ENCODE data around the gene CPB2.

Gene CPB2

DNA sequence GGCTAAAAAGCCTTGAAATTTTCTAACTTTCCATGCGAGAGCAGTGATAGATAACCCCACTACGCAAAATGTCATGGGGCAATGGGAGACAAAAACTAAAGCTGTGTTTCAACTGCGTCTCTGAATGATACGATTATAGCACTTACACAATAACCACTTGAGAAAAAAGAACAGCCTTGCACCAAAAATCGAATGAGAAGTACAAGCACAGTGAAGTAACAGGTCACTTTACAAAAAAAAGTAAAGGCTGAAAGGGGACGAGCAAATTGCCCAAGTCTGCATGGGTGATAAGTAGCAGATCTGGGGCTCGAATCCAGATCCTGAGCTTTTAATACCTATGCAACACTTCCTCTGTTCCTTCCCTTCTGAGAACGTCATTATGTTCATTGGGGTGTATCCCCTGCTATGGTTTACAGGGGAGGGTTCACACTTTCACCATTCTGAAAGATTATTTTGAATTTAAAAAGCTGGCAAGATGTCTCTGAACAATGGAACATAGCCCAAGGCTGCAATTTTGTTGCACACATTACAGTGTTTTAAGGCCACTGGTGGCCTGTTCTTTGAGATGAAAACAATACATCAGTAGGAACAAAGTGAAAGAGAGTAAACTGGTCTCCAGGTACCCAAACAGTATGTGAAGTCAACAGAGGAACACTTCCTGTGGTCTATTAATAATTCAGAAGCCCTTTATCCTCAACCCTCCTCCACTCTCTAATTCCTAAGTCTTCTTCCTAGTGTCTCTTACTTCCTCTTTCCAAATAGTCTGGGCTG, 3.2 kb downstream of the CPB2 start:
- Histone ChIP-seq H3K4me3 (ENCODE audit: low read length) (no peak overlapping the region), H3K9me3 (ENCODE audit: low read length) (no peaks in the 10 kb centered on the region), H3K36me3 (ENCODE audit: insufficient read depth, low read length) (no peaks in the 10 kb centered on the region), H2AFZ (ENCODE audit: low read depth, low read length) (no peak overlapping the region), H3K27me3 (ENCODE audit: insufficient read depth, low read length) (no peaks in the 10 kb centered on the region), H3K4me1 (ENCODE audit: insufficient read depth, low read length) (no peaks in the 10 kb centered on the region)

DNA sequence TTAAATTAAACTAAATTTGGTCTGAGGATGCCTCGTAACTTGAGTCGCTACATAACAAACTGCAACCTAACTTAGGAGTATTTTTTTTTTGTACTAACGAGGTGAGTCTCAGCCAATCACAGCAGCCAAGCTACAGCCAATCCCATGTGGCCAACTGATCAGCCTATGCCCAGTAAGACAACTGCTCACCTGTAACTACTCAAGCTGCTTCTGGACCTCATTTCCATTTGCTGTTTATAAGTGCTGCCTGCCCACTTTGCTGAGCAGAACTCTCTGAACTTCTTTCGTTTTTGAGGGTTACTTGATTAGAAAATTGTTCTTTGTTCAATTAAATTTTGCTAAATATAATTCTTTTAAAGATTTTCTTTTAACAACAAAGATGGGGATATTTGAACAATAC, 3.8 kb downstream of the CPB2 start:
- Histone ChIP-seq H3K4me3 (ENCODE audit: low read length) (no peak overlapping the region), H3K4me1 (ENCODE audit: insufficient read depth, low read length) (no peaks in the 10 kb centered on the region), H3K27me3 (ENCODE audit: insufficient read depth, low read length) (no peaks in the 10 kb centered on the region), H3K9me3 (ENCODE audit: low read length) (no peaks in the 10 kb centered on the region), H3K36me3 (ENCODE audit: insufficient read depth, low read length) (no peaks in the 10 kb centered on the region), H2AFZ (ENCODE audit: low read depth, low read length) (no peak overlapping the region)

DNA sequence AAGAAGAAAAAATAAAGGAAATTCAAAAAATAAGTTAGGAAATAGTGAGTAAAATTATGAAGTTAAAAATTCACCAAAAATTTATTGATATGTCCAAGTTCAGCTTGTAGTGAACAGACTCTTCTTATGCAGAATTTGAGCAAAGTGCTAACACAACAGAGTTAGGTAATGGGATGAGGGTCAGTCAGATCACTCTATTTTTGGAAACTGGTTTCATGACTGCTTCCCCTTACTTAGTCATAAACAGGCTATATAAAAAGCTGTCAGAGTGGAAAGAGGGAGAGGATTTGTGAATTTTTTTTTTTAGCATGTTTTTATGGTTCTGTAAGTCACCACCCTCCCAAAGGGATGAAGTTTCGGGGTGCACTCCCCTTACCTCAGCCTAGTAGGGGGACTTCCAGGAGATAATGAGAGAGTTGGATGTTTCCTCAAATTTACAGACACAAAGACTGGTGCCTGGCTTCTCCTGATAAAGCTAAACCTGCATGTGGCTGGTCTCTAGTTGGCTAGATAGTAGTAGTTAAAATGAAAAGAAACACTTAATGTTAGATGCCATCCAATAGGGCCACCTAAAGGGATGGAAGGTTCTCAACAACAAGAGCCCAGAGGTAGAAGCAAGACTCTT, 4.5 kb downstream of the CPB2 start:
- no peak overlapping the region for H2AFZ ChIP-seq (ENCODE audit: low read depth, low read length)
- H3K27me3 ChIP-seq (ENCODE audit: insufficient read depth, low read length) = no peaks in the 10 kb centered on the region
- H3K9me3 ChIP-seq (ENCODE audit: low read length) = no peaks in the 10 kb centered on the region
- no peaks in the 10 kb centered on the region for H3K36me3 ChIP-seq (ENCODE audit: insufficient read depth, low read length)
- H3K4me1 ChIP-seq (ENCODE audit: insufficient read depth, low read length) = no peaks in the 10 kb centered on the region
- no peak overlapping the region for H3K4me3 ChIP-seq (ENCODE audit: low read length)

DNA sequence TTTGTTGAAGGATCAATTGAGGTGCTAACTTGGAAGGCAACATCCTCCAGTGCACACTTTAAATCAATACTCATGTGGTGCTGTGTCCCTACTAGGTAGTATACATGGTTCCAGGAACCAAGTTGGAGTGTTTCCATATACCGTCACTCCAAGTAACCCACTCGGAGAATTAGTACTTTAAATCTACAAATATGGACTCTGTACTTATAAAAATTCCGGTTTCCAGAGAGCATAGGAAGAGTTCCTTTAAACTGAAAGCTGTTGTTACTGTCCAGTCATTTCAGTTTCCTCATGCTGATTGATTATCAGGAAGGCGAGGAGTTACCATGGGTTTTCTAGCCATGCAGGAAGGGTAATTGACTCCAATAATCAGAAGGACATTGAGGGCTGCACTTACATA, 7.2 kb downstream of the CPB2 start:
- no peak overlapping the region for H2AFZ ChIP-seq (ENCODE audit: low read depth, low read length)
- no peaks in the 10 kb centered on the region for H3K36me3 ChIP-seq (ENCODE audit: insufficient read depth, low read length)
- H3K9me3 ChIP-seq (ENCODE audit: low read length) = no peaks in the 10 kb centered on the region
- no peak overlapping the region for H3K4me3 ChIP-seq (ENCODE audit: low read length)
- no peaks in the 10 kb centered on the region for H3K4me1 ChIP-seq (ENCODE audit: insufficient read depth, low read length)
- no peaks in the 10 kb centered on the region for H3K27me3 ChIP-seq (ENCODE audit: insufficient read depth, low read length)

DNA sequence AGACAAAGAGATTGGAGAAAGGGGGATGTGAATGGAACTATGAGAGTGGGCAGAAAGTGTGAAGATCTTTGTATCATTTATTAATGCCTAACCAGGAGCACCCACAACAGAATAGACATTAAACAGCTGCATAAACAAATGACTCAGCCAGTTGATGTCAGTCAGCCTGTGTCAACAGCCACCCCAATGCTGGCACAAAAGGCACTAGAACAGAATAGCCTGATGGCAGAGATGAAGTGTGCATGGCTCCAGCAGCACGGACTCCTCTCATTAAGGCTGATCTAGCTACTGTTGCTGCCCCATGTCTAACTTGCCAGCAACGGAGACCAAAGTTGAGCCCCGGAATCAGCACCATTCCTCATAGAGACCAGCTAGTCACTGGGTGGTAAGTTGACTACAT, 7.8 kb downstream of the CPB2 start:
- H3K9me3 ChIP-seq (ENCODE audit: low read length) = no peaks in the 10 kb centered on the region
- no peaks in the 10 kb centered on the region for H3K36me3 ChIP-seq (ENCODE audit: insufficient read depth, low read length)
- H3K27me3 ChIP-seq (ENCODE audit: insufficient read depth, low read length) = no peaks in the 10 kb centered on the region
- H2AFZ ChIP-seq (ENCODE audit: low read depth, low read length) = no peak overlapping the region
- no peak overlapping the region for H3K4me3 ChIP-seq (ENCODE audit: low read length)
- H3K4me1 ChIP-seq (ENCODE audit: insufficient read depth, low read length) = no peaks in the 10 kb centered on the region

DNA sequence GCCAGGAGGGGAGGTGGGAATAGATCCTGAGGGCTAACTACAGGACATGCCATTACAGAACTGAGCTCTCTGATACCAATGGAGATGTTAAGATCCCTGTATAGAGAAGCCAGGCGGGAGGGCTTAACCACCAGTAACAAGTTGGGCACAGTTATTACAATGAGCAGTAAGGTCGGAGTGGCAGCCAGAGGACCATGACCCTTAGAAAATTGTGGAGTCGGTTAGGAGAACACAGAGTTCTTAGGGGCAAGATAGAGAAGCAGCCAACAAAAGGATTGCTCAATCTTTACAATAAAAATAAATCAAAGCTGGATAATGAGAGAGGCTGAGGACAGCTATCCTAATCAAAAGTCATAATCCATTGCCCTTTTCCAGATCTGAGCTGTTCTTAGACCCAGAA, 10.4 kb downstream of the CPB2 start:
- H3K27me3 ChIP-seq (ENCODE audit: insufficient read depth, low read length) = no peaks in the 10 kb centered on the region
- no peaks in the 10 kb centered on the region for H3K4me1 ChIP-seq (ENCODE audit: insufficient read depth, low read length)
- H3K9me3 ChIP-seq (ENCODE audit: low read length) = no peaks in the 10 kb centered on the region
- H2AFZ ChIP-seq (ENCODE audit: low read depth, low read length) = no peak overlapping the region
- H3K4me3 ChIP-seq (ENCODE audit: low read length) = no peak overlapping the region
- no peaks in the 10 kb centered on the region for H3K36me3 ChIP-seq (ENCODE audit: insufficient read depth, low read length)

DNA sequence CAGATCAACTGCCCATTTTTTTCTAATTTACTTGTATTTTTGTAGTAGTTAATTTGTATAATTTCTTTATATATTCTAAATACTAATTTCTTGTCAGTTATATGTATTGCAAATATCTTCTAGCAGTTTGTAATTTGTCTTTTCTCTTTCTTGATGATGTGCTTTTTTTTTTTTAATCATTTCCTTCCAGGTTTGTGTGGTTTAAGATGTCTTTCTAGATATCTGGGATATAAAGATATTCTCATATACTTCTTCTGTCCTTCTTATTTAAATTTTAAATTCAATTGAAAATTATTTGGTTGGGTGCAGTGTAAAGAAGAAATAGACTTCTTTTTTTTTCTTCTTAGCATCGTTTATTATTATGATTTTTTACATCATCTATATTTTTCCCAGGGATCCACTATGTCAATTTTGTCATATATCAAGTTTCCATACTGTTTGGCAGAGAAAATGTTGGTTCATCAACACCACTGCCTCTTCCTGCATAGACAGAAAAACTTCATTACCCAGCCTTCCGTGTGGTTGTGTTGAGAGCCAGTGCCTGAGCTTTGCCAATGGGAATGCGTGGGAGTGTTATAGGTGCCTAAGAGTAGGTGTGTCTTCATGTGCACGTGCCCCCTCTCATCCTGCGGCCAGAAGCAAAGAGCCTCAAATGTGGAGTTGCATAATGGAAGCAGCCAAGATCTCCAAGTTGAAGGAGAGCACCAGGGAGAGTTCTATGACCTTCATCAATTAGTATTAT, 15.8 kb downstream of the CPB2 start:
- Histone ChIP-seq H3K9me3 (ENCODE audit: low read length) (no peaks in the 10 kb centered on the region), H3K27me3 (ENCODE audit: insufficient read depth, low read length) (no peaks in the 10 kb centered on the region), H3K4me1 (ENCODE audit: insufficient read depth, low read length) (no peaks in the 10 kb centered on the region), H2AFZ (ENCODE audit: low read depth, low read length) (no peak overlapping the region), H3K36me3 (ENCODE audit: insufficient read depth, low read length) (no peaks in the 10 kb centered on the region), H3K4me3 (ENCODE audit: low read length) (no peak overlapping the region)

DNA sequence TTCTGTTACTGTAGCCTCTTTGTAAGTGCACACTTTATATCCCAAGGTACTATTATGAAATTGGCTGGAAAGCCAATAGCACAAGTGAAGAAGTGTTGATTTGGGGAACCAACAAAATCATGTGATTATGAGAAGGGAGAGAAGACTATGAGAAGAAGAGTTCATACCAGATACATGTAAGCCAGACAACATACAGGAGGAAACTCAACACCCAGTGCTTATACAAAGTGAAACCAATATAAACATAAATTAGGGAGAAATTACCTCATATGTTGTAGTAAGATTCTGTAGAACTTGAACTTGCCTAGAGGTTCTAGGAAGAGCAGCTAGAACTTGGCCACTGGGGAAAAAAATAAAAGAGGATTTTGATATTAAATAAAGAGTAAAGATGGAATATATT, 17.4 kb downstream of the CPB2 start:
- Histone ChIP-seq H3K4me1 (ENCODE audit: insufficient read depth, low read length) (no peaks in the 10 kb centered on the region), H3K4me3 (ENCODE audit: low read length) (no peak overlapping the region), H3K27me3 (ENCODE audit: insufficient read depth, low read length) (no peaks in the 10 kb centered on the region), H2AFZ (ENCODE audit: low read depth, low read length) (no peak overlapping the region), H3K36me3 (ENCODE audit: insufficient read depth, low read length) (no peaks in the 10 kb centered on the region), H3K9me3 (ENCODE audit: low read length) (no peaks in the 10 kb centered on the region)

DNA sequence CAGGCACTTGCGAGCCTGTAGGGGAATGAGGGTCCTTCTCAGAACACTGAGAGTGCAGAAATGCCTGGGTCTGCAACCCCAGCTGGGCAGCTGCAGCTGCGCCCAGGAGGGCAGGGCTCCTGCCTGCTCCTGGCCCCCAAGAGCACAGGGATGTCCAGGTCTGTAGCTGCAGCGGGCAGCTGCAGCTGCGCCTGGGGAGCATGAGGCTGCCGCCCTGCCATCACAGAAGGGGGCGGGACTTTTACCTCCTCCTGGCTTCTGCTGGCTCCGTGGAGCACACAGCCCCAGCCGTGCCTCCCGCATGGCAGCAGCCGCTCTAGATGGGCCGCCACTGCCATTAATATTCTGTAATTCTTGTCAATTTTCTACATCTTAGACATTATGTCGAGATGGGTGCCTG, 17.8 kb downstream of the CPB2 start:
- Histone ChIP-seq H3K36me3 (ENCODE audit: insufficient read depth, low read length) (no peaks in the 10 kb centered on the region), H2AFZ (ENCODE audit: low read depth, low read length) (no peak overlapping the region), H3K4me3 (ENCODE audit: low read length) (no peak overlapping the region), H3K9me3 (ENCODE audit: low read length) (no peaks in the 10 kb centered on the region), H3K27me3 (ENCODE audit: insufficient read depth, low read length) (no peaks in the 10 kb centered on the region), H3K4me1 (ENCODE audit: insufficient read depth, low read length) (no peaks in the 10 kb centered on the region)

DNA sequence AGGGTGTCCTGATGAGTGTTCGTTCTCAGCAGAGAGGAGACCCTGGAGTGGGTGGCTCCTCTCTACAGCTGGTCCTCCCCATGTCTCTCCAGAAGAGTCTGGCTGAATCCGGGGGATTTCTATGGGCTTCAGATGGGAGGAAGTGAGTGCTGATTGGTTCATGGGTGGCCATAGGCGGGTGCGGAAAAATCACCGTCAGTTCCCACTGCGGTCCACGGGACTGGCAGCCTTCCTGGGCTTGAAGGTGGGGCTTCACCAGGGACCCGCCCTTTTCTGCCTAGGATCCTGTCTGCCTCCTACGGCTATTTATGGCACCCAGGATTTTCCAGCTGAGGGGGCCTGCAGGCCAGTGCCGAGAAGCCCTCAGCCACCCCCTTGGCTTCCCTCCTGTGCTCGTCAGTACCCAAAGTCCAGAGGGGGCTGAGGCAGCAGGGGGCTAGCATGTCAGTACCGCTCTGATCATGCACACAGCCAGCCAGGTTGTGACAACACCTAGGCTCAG, 18.4 kb downstream of the CPB2 start:
- Histone ChIP-seq H3K36me3 (ENCODE audit: insufficient read depth, low read length) (no peaks in the 10 kb centered on the region), H2AFZ (ENCODE audit: low read depth, low read length) (no peak overlapping the region), H3K27me3 (ENCODE audit: insufficient read depth, low read length) (no peaks in the 10 kb centered on the region), H3K4me1 (ENCODE audit: insufficient read depth, low read length) (no peaks in the 10 kb centered on the region), H3K4me3 (ENCODE audit: low read length) (no peak overlapping the region), H3K9me3 (ENCODE audit: low read length) (no peaks in the 10 kb centered on the region)

DNA sequence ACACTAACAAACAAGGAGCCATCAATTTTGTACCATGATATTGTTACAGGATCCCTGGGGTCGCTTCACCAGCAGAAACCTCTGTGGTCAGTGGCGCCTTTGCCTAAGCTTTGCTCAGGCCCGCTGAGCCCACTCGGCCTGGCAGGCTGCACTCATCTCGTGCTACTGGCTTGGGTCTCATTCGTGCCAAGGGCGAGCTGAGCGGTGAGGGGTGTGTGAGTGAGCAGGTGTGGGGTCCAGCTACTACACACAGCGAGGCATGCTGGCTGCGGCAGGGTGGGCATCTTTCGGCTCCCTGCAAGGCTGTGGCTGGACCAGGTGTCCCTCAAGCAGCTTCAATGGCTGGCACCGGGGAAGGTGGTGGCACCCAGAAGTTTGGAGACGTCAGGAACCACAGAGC, 19.1 kb downstream of the CPB2 start:
- no peaks in the 10 kb centered on the region for H3K4me1 ChIP-seq (ENCODE audit: insufficient read depth, low read length)
- no peak overlapping the region for H2AFZ ChIP-seq (ENCODE audit: low read depth, low read length)
- H3K36me3 ChIP-seq (ENCODE audit: insufficient read depth, low read length) = no peaks in the 10 kb centered on the region
- H3K27me3 ChIP-seq (ENCODE audit: insufficient read depth, low read length) = no peaks in the 10 kb centered on the region
- H3K4me3 ChIP-seq (ENCODE audit: low read length) = no peak overlapping the region
- no peaks in the 10 kb centered on the region for H3K9me3 ChIP-seq (ENCODE audit: low read length)

DNA sequence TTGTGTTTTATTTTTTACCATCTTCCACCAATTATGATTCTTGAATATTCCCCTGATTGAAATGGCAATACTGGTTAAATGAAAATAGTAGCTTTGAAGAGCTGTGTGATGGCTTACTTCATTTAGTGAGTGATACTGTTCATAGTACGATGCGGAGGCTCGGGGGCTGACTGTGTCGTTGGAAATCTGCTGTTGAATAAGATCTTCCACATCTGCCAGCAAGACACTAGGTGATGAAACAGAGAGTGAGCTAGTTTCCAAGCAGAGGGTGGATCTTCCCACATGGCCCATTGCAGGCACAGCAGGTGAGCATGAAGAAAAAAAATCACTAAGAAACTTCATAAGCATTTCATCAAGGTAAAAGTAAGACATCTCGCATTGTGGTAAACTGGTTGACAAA, 22.5 kb downstream of the CPB2 start:
- Histone ChIP-seq H3K9me3 (ENCODE audit: low read length) (no peaks in the 10 kb centered on the region), H3K27me3 (ENCODE audit: insufficient read depth, low read length) (no peaks in the 10 kb centered on the region), H3K36me3 (ENCODE audit: insufficient read depth, low read length) (no peaks in the 10 kb centered on the region), H3K4me3 (ENCODE audit: low read length) (no peak overlapping the region), H3K4me1 (ENCODE audit: insufficient read depth, low read length) (no peaks in the 10 kb centered on the region), H2AFZ (ENCODE audit: low read depth, low read length) (no peak overlapping the region)

DNA sequence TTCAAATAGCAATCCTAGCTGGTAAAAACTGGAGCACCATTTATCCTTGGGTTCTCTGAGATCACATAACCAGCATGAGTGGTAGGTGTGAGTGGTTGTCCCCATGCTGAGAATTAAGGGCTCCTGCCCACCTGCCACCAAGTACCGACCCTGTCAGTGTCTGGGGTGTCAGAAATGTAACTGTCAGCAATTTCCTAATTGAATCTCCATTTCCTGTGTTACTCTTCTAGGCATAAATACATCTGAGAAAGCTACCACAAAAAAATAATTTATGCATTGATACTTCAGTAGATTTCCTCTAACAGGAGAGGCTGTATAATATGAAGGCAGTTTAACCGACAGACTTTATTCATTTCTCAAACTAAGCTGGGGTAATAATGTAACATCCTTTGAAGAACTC, 25.1 kb downstream of the CPB2 start:
- H2AFZ ChIP-seq (ENCODE audit: low read depth, low read length) = no peak overlapping the region
- H3K36me3 ChIP-seq (ENCODE audit: insufficient read depth, low read length) = no peaks in the 10 kb centered on the region
- no peak overlapping the region for H3K4me3 ChIP-seq (ENCODE audit: low read length)
- no peaks in the 10 kb centered on the region for H3K4me1 ChIP-seq (ENCODE audit: insufficient read depth, low read length)
- H3K9me3 ChIP-seq (ENCODE audit: low read length) = peaks cover 1% of the 10 kb centered on the region
- no peaks in the 10 kb centered on the region for H3K27me3 ChIP-seq (ENCODE audit: insufficient read depth, low read length)
